Right lobe of liver (tissue), 6 donors: ENCODE results near the gene ACVRL1. TPM values are rescaled to one million over a fixed set of nuclear protein-coding genes. Genes with fewer than 3 reads are reported as not detected.

ENCODE experiments used
- ATAC-seq, 4 donors: fragments of 200-7000 bp; cut with Tn5 transposase; one replicate each; pipeline ENCODE4 v1.9.1; 2020; ENCODE audit warnings: mild to moderate bottlenecking in 4 of 4, moderate library complexity in 4 of 4
- DNase-seq, 3 donors: peaks; one replicate each; pipeline ENCODE4 v3.0.0-alpha.2; 2020
- H3K27ac ChIP-seq, 3 donors: fragments of 200-600 bp; one replicate each; pipeline ENCODE4 v1.8.0; 2022
- H3K27me3 ChIP-seq, 2 donors: fragments of 200-600 bp; one replicate each; pipeline ENCODE4 v1.8.0; 2022
- H3K36me3 ChIP-seq, 4 donors: fragments of 200-600 bp; sonication (generic) in 1 of 4; one replicate each; pipeline versions ENCODE4 v1.5.1 to v1.8.0; 2017 to 2022; ENCODE audit warnings: control low read depth in 1 of 4
- H3K4me1 ChIP-seq, 4 donors: fragments of 200-600 bp; sonication (generic) in 1 of 4; one replicate each; pipeline versions ENCODE4 v1.5.1 to v1.8.0; 2017 to 2022; ENCODE audit warnings: control low read depth in 1 of 4
- H3K4me3 ChIP-seq, 3 donors: fragments of 200-600 bp; one replicate each; pipeline ENCODE4 v1.8.0; 2022
- H3K9me3 ChIP-seq, 4 donors: fragments of 200-600 bp; sonication (generic) in 1 of 4; one replicate each; pipeline versions ENCODE4 v1.5.1 to v1.8.0; 2017 to 2022; ENCODE audit warnings: control low read depth in 1 of 4
- POLR2A ChIP-seq: fragments of 450-650 bp; IDR thresholded peaks from one replicate; pipeline ENCODE4 v1.6.1; 2017; ENCODE audit warnings: antibody characterized with exemption, mild to moderate bottlenecking
- WGBS: methylation state at CpG from one replicate; pipeline ENCODE4 v1.1.6; 2018; ENCODE audit warnings: low coverage, low lambda C conversion rate; ENCODE audit not compliant: insufficient coverage; ENCODE audit errors: missing lambda C conversion rate; 5-methylcytosine and 5-hydroxymethylcytosine counted together
- intact Hi-C, 2 donors: fragments of 100-400 bp; cut with DNase I; formaldehyde crosslinking; loops; one replicate each; pipeline versions ENCODE4 v1.11.2 to v1.14.1; 2022
- total RNA-seq, 6 experiments: library from RNA; depleted of rRNA in 2 of 6; stranded (reverse); fragments of >200 nt in 2 of 6; fragmentation: NEBNext Ultra II Directional in 3 of 6; extraction: Animal tissue kit (Norgen Biotek cat#: 25700) in 3 of 6; gene quantifications; one replicate each; pipeline versions ENCODE4 v1.1.0 to v1.2.4, GENCODE V29; 2016 to 2023
- TF ChIP-seq, protein P1 (sequence below), 4 donors: fragments of 200-600 bp in 3 of 4; fragments of 450-650 bp in 1 of 4; IDR thresholded peaks; one replicate each; pipeline versions ENCODE4 v1.5.1 to v1.8.0; 2016 to 2022; ENCODE audit warnings: antibody characterized with exemption in 4 of 4, mild to moderate bottlenecking in 2 of 4
- donor health status: DM: no; HTN: yes; CAD: no.
- donor health status: DM: no; HTN: no; CAD: no.
- donor health status: DM: no; HTN: no; CAD: no.
- donor health status: DM: no; HTN: yes; CAD: no.
- donor health status: DM: no; HTN: yes; CAD: no.

ACVRL1 gene
- total RNA-seq, 6 experiments from 2014 or later = 2.9 to 10.7 (median 6.2) TPM

DNA sequence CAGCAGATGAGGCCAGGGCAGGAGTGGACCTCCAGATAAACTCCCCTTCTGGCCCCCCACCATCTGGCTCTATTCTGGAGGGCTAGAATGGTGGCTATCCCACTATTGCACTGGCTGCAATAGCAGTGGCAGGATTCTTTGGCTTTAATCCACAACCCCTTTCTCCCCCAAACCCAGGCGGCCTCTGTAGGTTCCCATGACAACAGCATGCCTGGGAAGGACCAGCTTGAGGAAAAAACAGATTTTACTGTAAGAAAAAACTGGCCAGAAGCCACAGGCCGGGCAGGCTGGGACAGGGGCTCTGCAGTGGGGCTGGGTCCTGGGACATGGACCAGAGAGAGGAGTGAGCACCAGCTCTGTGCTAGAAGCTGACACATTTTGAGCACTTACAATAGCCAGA is 30.6 kb downstream of the ACVRL1 start:
- H3K4me3 ChIP-seq = no peak overlapping the region
- peaks cover 0 to 2% (median 1%) of the 10 kb centered on the region in 4 donors for H3K4me1 ChIP-seq
- H3K27ac ChIP-seq = no peak overlapping the region
- H3K27me3 ChIP-seq = no peaks in the 10 kb centered on the region
- WGBS = 69% methylated on average over 2 of the region's 2 CpGs
- TF ChIP-seq POLR2A = no peak
- TF ChIP-seq, protein P1, sequence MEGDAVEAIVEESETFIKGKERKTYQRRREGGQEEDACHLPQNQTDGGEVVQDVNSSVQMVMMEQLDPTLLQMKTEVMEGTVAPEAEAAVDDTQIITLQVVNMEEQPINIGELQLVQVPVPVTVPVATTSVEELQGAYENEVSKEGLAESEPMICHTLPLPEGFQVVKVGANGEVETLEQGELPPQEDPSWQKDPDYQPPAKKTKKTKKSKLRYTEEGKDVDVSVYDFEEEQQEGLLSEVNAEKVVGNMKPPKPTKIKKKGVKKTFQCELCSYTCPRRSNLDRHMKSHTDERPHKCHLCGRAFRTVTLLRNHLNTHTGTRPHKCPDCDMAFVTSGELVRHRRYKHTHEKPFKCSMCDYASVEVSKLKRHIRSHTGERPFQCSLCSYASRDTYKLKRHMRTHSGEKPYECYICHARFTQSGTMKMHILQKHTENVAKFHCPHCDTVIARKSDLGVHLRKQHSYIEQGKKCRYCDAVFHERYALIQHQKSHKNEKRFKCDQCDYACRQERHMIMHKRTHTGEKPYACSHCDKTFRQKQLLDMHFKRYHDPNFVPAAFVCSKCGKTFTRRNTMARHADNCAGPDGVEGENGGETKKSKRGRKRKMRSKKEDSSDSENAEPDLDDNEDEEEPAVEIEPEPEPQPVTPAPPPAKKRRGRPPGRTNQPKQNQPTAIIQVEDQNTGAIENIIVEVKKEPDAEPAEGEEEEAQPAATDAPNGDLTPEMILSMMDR (IDR thresholded peaks at IDR 0.05) = no peak
- intact Hi-C loops = no loop called here
- no peaks in the 10 kb centered on the region for H3K36me3 ChIP-seq
- no peaks in the 10 kb centered on the region for H3K9me3 ChIP-seq
- ATAC-seq (no peak), DNase-seq (no peak)

DNA sequence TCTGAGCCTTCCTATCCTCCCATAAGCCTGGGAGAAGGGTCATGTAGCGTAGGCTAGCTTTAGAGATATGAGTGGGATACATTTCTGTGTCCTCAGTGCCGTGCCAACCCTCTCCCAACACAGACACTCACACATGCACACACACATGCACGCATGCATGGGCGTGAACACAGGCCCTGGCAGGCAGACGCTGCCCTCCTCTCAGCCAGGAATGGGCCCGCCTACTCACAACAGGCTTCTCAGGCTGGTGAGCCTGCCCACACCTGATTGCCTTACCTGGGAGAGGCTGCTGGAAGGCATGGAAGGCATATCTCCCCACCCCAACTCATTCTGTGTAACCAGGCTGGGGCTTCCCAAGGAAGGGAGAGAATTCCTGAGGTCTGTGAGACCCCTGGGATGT is 31.4 kb downstream of the ACVRL1 start:
- TF ChIP-seq, protein P1 (IDR thresholded peaks at IDR 0.05) = no peak
- TF ChIP-seq POLR2A = no peak
- Histone ChIP-seq H3K9me3 (no peaks in the 10 kb centered on the region), H3K27me3 (no peaks in the 10 kb centered on the region), H3K27ac (no peak overlapping the region), H3K36me3 (no peaks in the 10 kb centered on the region), H3K4me3 (no peak overlapping the region), H3K4me1 (no peaks in the 10 kb centered on the region)
- intact Hi-C loops = no loop called here
- peak in 1 of 3 donors; percentile 31 for DNase-seq
- 100% methylated on average over 2 of the region's 6 CpGs for WGBS
- ATAC-seq = no peak

DNA sequence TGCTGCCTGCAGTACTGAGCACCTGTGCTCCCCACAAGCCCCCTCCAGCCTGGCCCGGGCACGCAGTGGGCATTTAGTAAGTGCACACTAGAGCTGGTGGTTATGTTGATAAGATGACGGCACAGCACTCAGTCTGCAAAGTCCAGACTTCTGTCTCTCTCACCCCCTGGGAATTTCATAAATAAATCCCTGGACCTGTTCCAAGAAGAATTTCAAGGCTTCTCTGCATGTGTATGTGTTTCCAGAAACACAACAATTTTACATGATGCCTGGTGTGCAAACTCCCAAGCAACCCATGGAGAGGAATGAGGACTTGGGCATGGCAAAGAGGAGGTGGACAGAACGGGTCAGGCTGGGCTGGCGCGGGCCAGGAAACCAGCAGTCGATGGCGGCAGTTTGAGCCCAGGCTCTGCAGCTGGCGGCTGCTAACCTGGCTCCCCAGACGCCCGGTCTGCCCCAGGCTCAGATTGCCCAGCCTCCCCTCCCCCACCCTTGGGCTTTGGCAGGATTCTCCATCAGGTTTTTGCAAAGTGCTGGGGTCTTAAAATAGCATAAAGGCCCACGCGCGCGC is 33.8 kb downstream of the ACVRL1 start:
- Histone ChIP-seq H3K4me3 (no peak overlapping the region), H3K27me3 (no peaks in the 10 kb centered on the region), H3K36me3 (no peaks in the 10 kb centered on the region), H3K9me3 (peaks cover 0 to 7% (median 0%) of the 10 kb centered on the region in 4 donors), H3K27ac (no peak overlapping the region), H3K4me1 (no peaks in the 10 kb centered on the region)
- peak in 1 of 4 donors; percentile 16 for ATAC-seq
- no peak for TF ChIP-seq POLR2A
- TF ChIP-seq, protein P1 (IDR thresholded peaks at IDR 0.05) = no peak
- intact Hi-C loops = no loop called here
- peak in 1 of 3 donors; percentile 43 for DNase-seq
- WGBS = 72% methylated on average over 9 of the region's 15 CpGs

DNA sequence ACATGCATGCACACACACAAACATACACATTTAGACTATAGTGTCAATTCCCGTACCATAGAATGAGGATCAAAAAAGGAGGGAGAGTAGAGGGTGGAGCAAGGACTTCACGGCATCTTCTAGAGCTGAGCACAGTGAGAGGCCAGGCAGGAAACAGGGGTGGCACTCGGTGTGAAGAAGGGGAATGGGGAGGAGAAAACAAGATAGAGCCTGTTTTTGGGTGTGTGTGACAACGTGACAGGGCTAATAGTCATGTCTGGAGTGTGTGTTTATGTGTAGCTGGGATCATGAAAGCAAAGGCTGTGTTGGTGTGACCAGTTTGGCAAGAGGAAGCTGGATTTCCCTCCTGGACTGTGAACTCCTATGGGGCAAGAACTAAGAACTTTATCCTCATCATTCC is 34.3 kb downstream of the ACVRL1 start:
- Histone ChIP-seq H3K4me1 (no peaks in the 10 kb centered on the region), H3K9me3 (peaks cover 0 to 7% (median 0%) of the 10 kb centered on the region in 4 donors), H3K27me3 (no peaks in the 10 kb centered on the region), H3K27ac (no peak overlapping the region), H3K4me3 (no peak overlapping the region), H3K36me3 (no peaks in the 10 kb centered on the region)
- 38% methylated on average over 4 of the region's 4 CpGs for WGBS
- intact Hi-C loops = no loop called here
- DNase-seq = peak in 1 of 3 donors; percentile 37
- peak in 2 of 4 donors; percentile 20 to 28 for ATAC-seq
- no peak for TF ChIP-seq POLR2A
- TF ChIP-seq, protein P1 (IDR thresholded peaks at IDR 0.05) = no peak
